Measurements from ENCODE around the gene SYNPO2.
A peak's percentile ranks its signal among the peaks of the same experiment; 100 is the strongest.
"Not testable (repeated sequence)": the region's sequence is repeated elsewhere in the genome, so short reads cannot be mapped to it uniquely, and the experiment has no call there.

The SYNPO2 gene

DNA sequence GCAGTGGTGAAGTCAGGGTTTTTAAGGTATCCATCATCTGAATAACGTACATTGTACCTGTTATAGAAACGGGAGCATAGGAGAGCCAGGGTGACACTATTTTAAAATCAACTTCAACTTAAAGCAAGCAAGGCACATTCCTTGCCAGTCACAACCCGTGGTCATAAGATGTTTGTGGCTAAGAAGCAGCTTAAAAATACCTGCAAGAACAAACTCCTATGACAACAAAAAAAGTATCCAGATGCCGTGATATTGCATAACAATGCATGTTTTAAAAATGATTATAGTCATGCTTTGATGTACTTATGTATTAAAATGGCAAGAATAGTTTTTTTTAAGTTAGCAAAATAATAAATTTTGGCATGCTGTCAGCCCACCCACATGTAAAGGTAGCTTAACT, 16.5 kb upstream of the SYNPO2 start:
- H4K5ac ChIP-seq (ENCODE audit: low read length): no peak overlapping the region
- no peaks in the 10 kb centered on the region for H3K4me1 ChIP-seq (ENCODE audit: control insufficient read depth, low read depth, low read length)
- H3K4ac ChIP-seq (ENCODE audit: low read depth, low read length): no peak overlapping the region
- H3K27me3 ChIP-seq (ENCODE audit: insufficient read depth, low read length, poor library complexity): no peaks in the 10 kb centered on the region
- no peak overlapping the region for H4K8ac ChIP-seq (ENCODE audit: low read depth, low read length)
- no peaks in the 10 kb centered on the region for H3K36me3 ChIP-seq (ENCODE audit: control insufficient read depth, insufficient read depth, low read length)
- H3K79me1 ChIP-seq (ENCODE audit: low read length): no peaks in the 10 kb centered on the region
- no CpG with 5 or more reads among the region's 4 CpGs for WGBS (ENCODE audit: extremely low coverage, insufficient coverage, low lambda C conversion rate)
- H3K27ac ChIP-seq (ENCODE audit: low read depth, low read length): no peak overlapping the region
- H3K23ac ChIP-seq (ENCODE audit: low read length): no peak overlapping the region
- no peak for DNase-seq
- H3K56ac ChIP-seq (ENCODE audit: low read length): no peak overlapping the region
- no peak overlapping the region for H2BK5ac ChIP-seq (ENCODE audit: low read length)
- no peaks in the 10 kb centered on the region for H3K79me2 ChIP-seq (ENCODE audit: control insufficient read depth, insufficient read depth, low read length)
- H3K9ac ChIP-seq (ENCODE audit: low read length): no peak overlapping the region
- H2BK120ac ChIP-seq (ENCODE audit: low read depth, low read length): no peak overlapping the region
- H3K4me2 ChIP-seq (ENCODE audit: low read length): no peak overlapping the region
- no peak overlapping the region for H3K18ac ChIP-seq (ENCODE audit: low read length)
- H3K4me3 ChIP-seq (ENCODE audit: low read length): no peak overlapping the region
- no peak overlapping the region for H2BK15ac ChIP-seq (replicated peaks; ENCODE audit: low read depth)
- H2AK5ac ChIP-seq (ENCODE audit: low read length): no peak overlapping the region

DNA sequence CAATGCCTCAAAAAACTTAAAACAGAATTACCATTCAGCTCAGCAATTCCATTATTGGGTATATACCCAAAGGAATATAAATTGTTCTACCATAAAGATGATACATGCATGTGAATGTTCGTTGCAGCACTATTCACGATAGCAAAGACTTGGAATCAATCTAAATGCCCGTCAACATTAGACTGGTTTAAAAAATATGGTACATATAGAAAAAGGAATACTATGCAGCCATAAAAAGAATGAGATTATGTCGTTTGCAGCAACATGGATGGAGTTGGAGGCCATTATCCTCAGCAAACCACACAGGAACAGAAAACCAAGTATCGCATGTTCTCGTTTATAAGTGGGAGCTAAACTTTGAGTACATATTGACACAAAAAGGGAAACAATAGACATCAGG, 10.9 kb upstream of the SYNPO2 start:
- WGBS (ENCODE audit: extremely low coverage, insufficient coverage, low lambda C conversion rate): no CpG with 5 or more reads among the region's 6 CpGs
- Histone ChIP-seq H3K36me3 (ENCODE audit: control insufficient read depth, insufficient read depth, low read length) (no peaks in the 10 kb centered on the region), H2BK5ac (ENCODE audit: low read length) (no peak overlapping the region), H4K8ac (ENCODE audit: low read depth, low read length) (no peak overlapping the region), H3K4ac (ENCODE audit: low read depth, low read length) (no peak overlapping the region), H3K79me2 (ENCODE audit: control insufficient read depth, insufficient read depth, low read length) (no peaks in the 10 kb centered on the region), H3K4me1 (ENCODE audit: control insufficient read depth, low read depth, low read length) (no peaks in the 10 kb centered on the region), H2BK120ac (ENCODE audit: low read depth, low read length) (no peak overlapping the region), H3K18ac (ENCODE audit: low read length) (no peak overlapping the region), H2BK15ac (replicated peaks; ENCODE audit: low read depth) (no peak overlapping the region), H3K23ac (ENCODE audit: low read length) (no peak overlapping the region), H3K79me1 (ENCODE audit: low read length) (no peaks in the 10 kb centered on the region), H3K27me3 (ENCODE audit: insufficient read depth, low read length, poor library complexity) (no peaks in the 10 kb centered on the region), H3K56ac (ENCODE audit: low read length) (no peak overlapping the region), H3K4me3 (ENCODE audit: low read length) (no peak overlapping the region), H3K4me2 (ENCODE audit: low read length) (no peak overlapping the region), H2AK5ac (ENCODE audit: low read length) (no peak overlapping the region), H3K27ac (ENCODE audit: low read depth, low read length) (no peak overlapping the region), H4K5ac (ENCODE audit: low read length) (no peak overlapping the region), H3K9ac (ENCODE audit: low read length) (no peak overlapping the region)
- no peak for DNase-seq

DNA sequence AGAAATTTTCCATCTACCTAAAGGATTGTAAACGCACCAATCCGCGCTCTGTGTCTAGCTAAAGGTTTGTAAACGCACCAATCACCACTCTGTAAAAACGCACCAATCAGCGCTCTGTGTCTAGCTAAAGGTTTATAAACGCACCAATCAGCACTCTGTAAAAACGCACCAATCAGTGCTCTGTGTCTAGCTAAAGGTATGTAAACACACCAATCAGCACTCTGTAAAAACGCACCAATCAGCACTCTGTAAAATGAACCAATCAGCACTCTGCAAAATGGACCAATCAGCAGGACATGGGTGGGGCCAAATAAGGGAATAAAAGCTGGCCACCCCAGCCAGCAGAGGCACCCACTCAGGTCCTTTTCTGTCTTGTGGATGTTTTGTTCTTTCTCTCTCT, 10.1 kb upstream of the SYNPO2 start:
- H3K79me2 ChIP-seq (ENCODE audit: control insufficient read depth, insufficient read depth, low read length); H4K5ac ChIP-seq (ENCODE audit: low read length); H3K4me3 ChIP-seq (ENCODE audit: low read length); H3K4ac ChIP-seq (ENCODE audit: low read depth, low read length); H3K79me1 ChIP-seq (ENCODE audit: low read length); H3K4me1 ChIP-seq (ENCODE audit: control insufficient read depth, low read depth, low read length); H2AK5ac ChIP-seq (ENCODE audit: low read length); H3K18ac ChIP-seq (ENCODE audit: low read length); H3K27me3 ChIP-seq (ENCODE audit: insufficient read depth, low read length, poor library complexity); H3K36me3 ChIP-seq (ENCODE audit: control insufficient read depth, insufficient read depth, low read length); H3K27ac ChIP-seq (ENCODE audit: low read depth, low read length); DNase-seq; H2BK120ac ChIP-seq (ENCODE audit: low read depth, low read length); H2BK5ac ChIP-seq (ENCODE audit: low read length); H3K9ac ChIP-seq (ENCODE audit: low read length); H2BK15ac ChIP-seq (replicated peaks; ENCODE audit: low read depth); H3K4me2 ChIP-seq (ENCODE audit: low read length); H3K23ac ChIP-seq (ENCODE audit: low read length); H4K8ac ChIP-seq (ENCODE audit: low read depth, low read length); H3K56ac ChIP-seq (ENCODE audit: low read length): not testable (repeated sequence)
- no CpG with 5 or more reads among the region's 9 CpGs for WGBS (ENCODE audit: extremely low coverage, insufficient coverage, low lambda C conversion rate)

DNA sequence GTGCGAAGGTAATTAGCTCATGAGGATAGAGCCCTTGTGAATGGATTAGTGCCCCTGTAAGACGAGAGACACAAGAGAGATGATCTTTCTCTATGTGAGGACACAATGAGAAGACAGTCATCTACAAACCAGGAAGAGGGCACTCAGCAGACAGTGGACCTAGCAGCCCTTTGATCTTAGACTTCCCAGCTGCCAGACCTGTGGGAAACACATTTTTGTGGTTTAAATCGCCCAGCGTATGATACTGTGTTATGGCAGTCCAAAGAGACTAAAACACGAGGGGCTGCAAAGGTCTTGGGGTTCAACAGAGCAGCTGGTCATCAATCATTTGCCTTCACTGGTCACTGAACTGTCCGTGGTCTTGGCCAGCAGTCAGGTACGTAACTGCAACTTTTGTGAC, 9.2 kb upstream of the SYNPO2 start:
- Histone ChIP-seq H3K9ac (ENCODE audit: low read length) (no peak overlapping the region), H3K36me3 (ENCODE audit: control insufficient read depth, insufficient read depth, low read length) (no peaks in the 10 kb centered on the region), H3K4me3 (ENCODE audit: low read length) (no peak overlapping the region), H3K4ac (ENCODE audit: low read depth, low read length) (no peak overlapping the region), H2AK5ac (ENCODE audit: low read length) (no peak overlapping the region), H3K27me3 (ENCODE audit: insufficient read depth, low read length, poor library complexity) (no peaks in the 10 kb centered on the region), H2BK5ac (ENCODE audit: low read length) (no peak overlapping the region), H3K79me2 (ENCODE audit: control insufficient read depth, insufficient read depth, low read length) (no peaks in the 10 kb centered on the region), H3K79me1 (ENCODE audit: low read length) (no peaks in the 10 kb centered on the region), H3K4me2 (ENCODE audit: low read length) (no peak overlapping the region), H2BK15ac (replicated peaks; ENCODE audit: low read depth) (no peak overlapping the region), H3K27ac (ENCODE audit: low read depth, low read length) (no peak overlapping the region), H3K56ac (ENCODE audit: low read length) (no peak overlapping the region), H2BK120ac (ENCODE audit: low read depth, low read length) (no peak overlapping the region), H3K23ac (ENCODE audit: low read length) (no peak overlapping the region), H3K18ac (ENCODE audit: low read length) (no peak overlapping the region), H4K5ac (ENCODE audit: low read length) (no peak overlapping the region), H4K8ac (ENCODE audit: low read depth, low read length) (no peak overlapping the region), H3K4me1 (ENCODE audit: control insufficient read depth, low read depth, low read length) (no peaks in the 10 kb centered on the region)
- no peak for DNase-seq
- no CpG with 5 or more reads among the region's 7 CpGs for WGBS (ENCODE audit: extremely low coverage, insufficient coverage, low lambda C conversion rate)

DNA sequence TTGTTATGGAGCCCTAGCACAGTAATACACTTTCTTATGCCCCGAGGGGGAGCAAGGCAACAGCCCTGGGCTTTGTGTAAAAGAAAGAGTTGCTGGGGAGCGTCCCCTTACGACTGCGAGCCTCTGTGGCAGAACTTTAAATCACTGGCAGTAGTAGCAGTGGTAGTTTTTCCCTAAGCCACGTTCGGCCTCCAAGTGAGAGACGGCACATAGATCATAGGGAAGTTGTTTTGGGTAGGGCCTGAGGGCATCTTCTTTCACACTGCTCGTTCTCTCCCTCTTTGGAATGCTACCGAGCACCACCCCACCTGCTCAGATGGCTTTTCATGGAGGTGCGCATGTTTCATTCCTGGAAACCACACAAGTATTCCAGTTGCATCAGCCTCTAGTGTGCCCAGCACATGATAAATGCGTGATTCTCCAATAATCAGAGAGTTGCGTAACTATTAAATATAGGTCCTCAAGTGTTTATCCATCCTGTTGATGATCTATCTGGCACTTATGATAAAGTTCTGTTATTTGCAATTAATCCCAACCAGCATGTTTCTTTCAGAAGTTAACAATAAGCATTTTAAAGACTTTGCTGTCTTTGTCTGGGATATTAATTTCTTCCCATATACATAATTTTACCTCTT, 7.0 kb upstream of the SYNPO2 start:
- H3K27ac ChIP-seq (ENCODE audit: low read depth, low read length): no peak overlapping the region
- no peaks in the 10 kb centered on the region for H3K79me2 ChIP-seq (ENCODE audit: control insufficient read depth, insufficient read depth, low read length)
- no peak overlapping the region for H2BK15ac ChIP-seq (replicated peaks; ENCODE audit: low read depth)
- H3K18ac ChIP-seq (ENCODE audit: low read length): no peak overlapping the region
- no peak overlapping the region for H3K9ac ChIP-seq (ENCODE audit: low read length)
- H3K36me3 ChIP-seq (ENCODE audit: control insufficient read depth, insufficient read depth, low read length): no peaks in the 10 kb centered on the region
- no peak overlapping the region for H4K8ac ChIP-seq (ENCODE audit: low read depth, low read length)
- peak; percentile 31 for DNase-seq
- no peaks in the 10 kb centered on the region for H3K79me1 ChIP-seq (ENCODE audit: low read length)
- no peak overlapping the region for H3K23ac ChIP-seq (ENCODE audit: low read length)
- no peaks in the 10 kb centered on the region for H3K27me3 ChIP-seq (ENCODE audit: insufficient read depth, low read length, poor library complexity)
- no peak overlapping the region for H4K5ac ChIP-seq (ENCODE audit: low read length)
- H3K4me1 ChIP-seq (ENCODE audit: control insufficient read depth, low read depth, low read length): no peaks in the 10 kb centered on the region
- no peak overlapping the region for H3K4ac ChIP-seq (ENCODE audit: low read depth, low read length)
- no peak overlapping the region for H3K4me3 ChIP-seq (ENCODE audit: low read length)
- no peak overlapping the region for H2BK5ac ChIP-seq (ENCODE audit: low read length)
- H3K56ac ChIP-seq (ENCODE audit: low read length): no peak overlapping the region
- WGBS (ENCODE audit: extremely low coverage, insufficient coverage, low lambda C conversion rate): no CpG with 5 or more reads among the region's 12 CpGs
- H2BK120ac ChIP-seq (ENCODE audit: low read depth, low read length): no peak overlapping the region
- no peak overlapping the region for H3K4me2 ChIP-seq (ENCODE audit: low read length)
- H2AK5ac ChIP-seq (ENCODE audit: low read length): no peak overlapping the region

DNA sequence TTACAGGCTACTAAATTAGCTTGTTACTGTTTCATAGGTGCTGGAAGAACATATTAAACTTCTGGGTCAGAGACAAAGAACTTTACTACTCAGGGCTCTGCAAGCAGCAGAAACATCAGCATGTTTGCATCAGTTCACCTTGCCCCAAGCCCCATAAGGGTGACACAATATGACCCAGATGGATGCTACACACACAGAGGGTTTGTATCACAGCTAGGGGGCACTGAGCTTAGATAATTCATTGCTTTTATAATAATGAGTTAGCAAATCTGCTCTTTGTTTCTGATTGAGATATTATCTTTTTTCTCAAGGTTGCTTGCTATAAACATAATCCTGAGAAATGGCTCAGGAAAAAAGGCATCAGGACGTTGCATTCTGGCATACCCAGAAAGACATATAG, 4.8 kb upstream of the SYNPO2 start:
- no peaks in the 10 kb centered on the region for H3K79me1 ChIP-seq (ENCODE audit: low read length)
- no peak overlapping the region for H3K56ac ChIP-seq (ENCODE audit: low read length)
- no peaks in the 10 kb centered on the region for H3K4me1 ChIP-seq (ENCODE audit: control insufficient read depth, low read depth, low read length)
- H3K27ac ChIP-seq (ENCODE audit: low read depth, low read length): no peak overlapping the region
- no peak overlapping the region for H3K18ac ChIP-seq (ENCODE audit: low read length)
- H3K23ac ChIP-seq (ENCODE audit: low read length): no peak overlapping the region
- no peak overlapping the region for H2BK120ac ChIP-seq (ENCODE audit: low read depth, low read length)
- no CpG with 5 or more reads among the region's 1 CpG for WGBS (ENCODE audit: extremely low coverage, insufficient coverage, low lambda C conversion rate)
- no peaks in the 10 kb centered on the region for H3K79me2 ChIP-seq (ENCODE audit: control insufficient read depth, insufficient read depth, low read length)
- H3K4ac ChIP-seq (ENCODE audit: low read depth, low read length): no peak overlapping the region
- H3K9ac ChIP-seq (ENCODE audit: low read length): no peak overlapping the region
- no peaks in the 10 kb centered on the region for H3K27me3 ChIP-seq (ENCODE audit: insufficient read depth, low read length, poor library complexity)
- H4K8ac ChIP-seq (ENCODE audit: low read depth, low read length): no peak overlapping the region
- no peak overlapping the region for H2BK5ac ChIP-seq (ENCODE audit: low read length)
- no peak overlapping the region for H3K4me3 ChIP-seq (ENCODE audit: low read length)
- H2BK15ac ChIP-seq (replicated peaks; ENCODE audit: low read depth): no peak overlapping the region
- H3K4me2 ChIP-seq (ENCODE audit: low read length): no peak overlapping the region
- no peak overlapping the region for H4K5ac ChIP-seq (ENCODE audit: low read length)
- peak; percentile 26 for DNase-seq
- H2AK5ac ChIP-seq (ENCODE audit: low read length): no peak overlapping the region
- H3K36me3 ChIP-seq (ENCODE audit: control insufficient read depth, insufficient read depth, low read length): no peaks in the 10 kb centered on the region
